GM12874 (cell line): ENCODE measurements around the gene CCL26.

Experiments used
- TF ChIP-seq, protein P1 (sequence below): IDR thresholded peaks from 2 replicates; pipeline ENCODE4 v1.5.1; 2011; ENCODE audit warnings: low read depth, mild to moderate bottlenecking, control low read depth, low read length, moderate library complexity; ENCODE audit not compliant: insufficient read depth

Gene CCL26

DNA sequence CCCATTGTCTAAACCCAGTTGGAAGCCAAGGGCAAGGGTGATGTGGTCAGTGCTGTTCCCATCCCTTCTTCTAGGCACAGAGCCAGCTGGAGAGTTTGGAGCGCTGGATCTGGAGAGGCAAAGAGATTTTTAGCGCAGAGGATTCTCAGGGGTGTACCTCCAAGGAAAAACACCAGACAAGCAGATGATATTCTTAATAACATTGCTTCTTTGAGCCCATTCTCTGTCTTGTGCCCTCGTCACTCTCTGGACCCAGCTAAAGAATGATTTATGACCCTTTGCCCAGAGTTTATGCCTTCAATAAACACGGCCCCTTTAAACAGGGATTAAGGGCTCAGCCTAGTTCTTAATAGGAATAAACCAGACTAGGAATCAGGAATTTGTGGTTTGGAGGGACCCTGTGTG is 28.6 kb downstream of the CCL26 start:
- TF ChIP-seq, protein P1, sequence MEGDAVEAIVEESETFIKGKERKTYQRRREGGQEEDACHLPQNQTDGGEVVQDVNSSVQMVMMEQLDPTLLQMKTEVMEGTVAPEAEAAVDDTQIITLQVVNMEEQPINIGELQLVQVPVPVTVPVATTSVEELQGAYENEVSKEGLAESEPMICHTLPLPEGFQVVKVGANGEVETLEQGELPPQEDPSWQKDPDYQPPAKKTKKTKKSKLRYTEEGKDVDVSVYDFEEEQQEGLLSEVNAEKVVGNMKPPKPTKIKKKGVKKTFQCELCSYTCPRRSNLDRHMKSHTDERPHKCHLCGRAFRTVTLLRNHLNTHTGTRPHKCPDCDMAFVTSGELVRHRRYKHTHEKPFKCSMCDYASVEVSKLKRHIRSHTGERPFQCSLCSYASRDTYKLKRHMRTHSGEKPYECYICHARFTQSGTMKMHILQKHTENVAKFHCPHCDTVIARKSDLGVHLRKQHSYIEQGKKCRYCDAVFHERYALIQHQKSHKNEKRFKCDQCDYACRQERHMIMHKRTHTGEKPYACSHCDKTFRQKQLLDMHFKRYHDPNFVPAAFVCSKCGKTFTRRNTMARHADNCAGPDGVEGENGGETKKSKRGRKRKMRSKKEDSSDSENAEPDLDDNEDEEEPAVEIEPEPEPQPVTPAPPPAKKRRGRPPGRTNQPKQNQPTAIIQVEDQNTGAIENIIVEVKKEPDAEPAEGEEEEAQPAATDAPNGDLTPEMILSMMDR: no peak

DNA sequence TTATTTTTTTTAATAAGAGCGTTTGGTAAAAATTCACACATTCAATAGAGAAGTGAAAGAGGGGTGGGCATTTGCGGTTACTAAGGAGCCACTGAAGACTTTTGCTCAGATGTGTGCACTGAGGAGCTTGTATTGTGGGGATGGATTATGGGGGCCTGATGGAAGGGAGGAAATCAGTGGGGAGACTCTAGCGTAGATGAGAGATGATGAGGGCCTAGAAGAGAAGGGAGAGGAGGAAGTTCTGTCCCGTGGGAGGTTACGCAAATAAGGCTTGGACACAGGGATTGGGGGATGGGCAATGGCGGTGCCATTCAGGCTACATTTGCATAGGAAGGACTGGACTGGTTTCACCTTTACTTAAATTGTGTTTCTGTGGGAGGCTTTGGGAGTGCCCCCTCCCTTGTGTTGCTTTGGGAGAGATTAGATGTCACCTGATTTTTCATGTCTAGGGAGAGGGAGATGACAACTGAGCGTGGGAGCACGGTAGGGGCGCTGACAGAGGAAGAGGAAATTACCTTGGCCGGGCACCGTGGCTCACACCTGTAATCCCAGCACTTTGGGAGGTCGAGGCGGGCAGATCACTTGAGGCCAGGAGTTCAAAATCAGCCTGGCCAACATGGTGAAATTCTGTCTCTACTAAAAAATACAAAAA is 31.0 kb downstream of the CCL26 start:
- TF ChIP-seq, protein P1: no peak

DNA sequence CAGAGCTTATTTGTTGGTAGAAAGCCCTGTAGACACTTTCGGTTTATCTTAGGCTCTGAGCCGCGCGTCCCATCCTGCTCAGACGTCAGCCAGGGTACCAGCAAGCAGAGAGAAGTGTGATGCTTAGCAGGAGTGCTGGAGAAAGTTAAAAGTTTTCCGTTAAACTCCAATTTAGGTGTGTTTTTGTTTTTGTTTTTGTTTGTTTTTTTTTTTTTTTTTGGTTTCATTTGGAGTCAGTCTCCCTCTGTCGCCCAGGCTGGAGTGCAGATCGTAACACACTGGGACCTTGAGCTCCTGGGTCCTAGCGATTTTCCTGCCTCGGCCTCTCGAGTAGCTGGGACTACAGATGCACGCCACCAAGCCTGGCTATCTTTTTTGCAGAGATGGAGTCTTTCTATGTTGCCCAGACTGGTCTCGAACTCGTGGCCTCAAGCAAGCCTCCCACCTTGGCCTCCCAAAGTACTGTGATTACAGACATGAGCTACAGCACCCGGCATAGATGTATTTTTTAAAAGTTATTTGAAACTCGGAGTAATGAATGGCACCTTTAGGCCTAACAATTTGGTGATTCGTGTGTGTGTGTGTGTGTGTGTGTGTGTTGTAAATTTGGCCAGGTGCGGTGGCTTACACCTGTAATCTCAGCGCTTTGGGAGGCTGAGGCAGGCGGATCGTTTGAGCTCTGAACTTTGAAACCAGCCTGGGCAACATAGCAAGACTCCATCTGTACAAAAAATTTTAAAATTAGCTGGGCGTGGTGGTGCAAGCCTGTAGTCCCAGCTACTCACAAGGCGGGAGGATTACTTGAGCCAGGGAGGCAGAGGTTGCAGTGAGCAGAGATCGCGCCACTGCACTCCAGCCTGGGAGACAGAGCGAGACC is 32.0 kb downstream of the CCL26 start:
- TF ChIP-seq, protein P1: no peak

DNA sequence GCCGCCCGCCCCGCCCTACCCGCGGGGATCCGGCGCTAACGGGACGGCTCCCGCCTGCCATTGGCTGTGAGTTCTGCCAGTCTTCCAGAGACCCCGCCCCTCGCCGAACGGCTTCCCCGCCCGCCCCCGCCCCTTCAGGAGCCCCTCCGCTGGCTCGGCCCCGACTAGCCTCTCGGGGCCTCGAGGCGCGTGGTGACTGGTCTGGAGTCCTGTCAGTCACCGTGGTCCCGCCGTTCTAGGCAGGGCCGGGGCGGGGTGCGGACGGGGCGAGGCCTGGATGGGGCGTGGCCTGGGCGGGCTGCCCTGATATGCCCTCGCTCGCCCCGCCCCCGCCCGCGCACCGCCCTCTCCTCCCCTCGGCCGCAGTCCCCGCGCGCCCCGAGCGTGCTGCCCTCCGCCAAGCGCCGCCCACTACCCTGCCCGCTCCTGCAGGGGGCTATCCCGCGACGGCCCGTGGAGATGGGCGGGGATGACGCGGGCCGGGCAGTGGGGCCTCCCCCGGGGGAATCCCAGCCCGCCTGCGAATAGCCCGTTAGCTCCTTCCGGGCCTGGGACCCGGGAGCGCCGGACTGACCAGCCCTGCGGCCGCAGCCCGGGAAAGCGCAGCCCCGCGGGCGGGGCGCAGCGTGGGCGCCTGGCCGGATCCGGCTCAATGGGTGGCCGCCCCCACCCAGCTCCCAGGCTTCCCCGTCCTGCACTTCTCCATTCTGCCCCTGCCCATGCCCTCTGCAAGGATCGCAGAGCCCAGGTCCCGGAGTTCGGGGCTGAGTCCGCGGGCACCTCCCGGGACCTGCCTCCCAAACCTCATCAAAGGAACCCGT is 32.8 kb downstream of the CCL26 start:
- TF ChIP-seq, protein P1: no peak

DNA sequence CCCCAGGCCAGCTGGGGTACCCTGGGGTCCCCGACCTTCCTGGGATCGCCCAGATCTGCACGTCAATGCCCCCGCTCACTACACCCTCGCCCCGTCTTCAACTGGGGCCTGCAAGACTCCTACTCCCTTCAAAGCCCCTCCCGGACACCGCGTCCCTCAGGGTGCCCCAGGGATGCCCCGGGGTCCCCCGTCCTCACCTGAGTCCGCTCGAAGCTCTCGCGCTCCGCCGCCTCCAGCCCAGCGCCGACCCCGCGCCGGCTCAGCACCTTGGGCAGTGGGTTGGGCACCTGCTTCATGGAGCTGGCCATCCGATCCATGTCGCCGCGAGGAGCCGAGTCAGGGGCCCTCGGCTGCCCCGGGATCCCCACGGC is 33.4 kb downstream of the CCL26 start, which contains the start of gene HIP1:
HIP1 (minus strand) TSS at position 338 of the 371 bp plus-strand sequence; CDS start at position 317, 21 bp downstream.
- TF ChIP-seq, protein P1: no peak

DNA sequence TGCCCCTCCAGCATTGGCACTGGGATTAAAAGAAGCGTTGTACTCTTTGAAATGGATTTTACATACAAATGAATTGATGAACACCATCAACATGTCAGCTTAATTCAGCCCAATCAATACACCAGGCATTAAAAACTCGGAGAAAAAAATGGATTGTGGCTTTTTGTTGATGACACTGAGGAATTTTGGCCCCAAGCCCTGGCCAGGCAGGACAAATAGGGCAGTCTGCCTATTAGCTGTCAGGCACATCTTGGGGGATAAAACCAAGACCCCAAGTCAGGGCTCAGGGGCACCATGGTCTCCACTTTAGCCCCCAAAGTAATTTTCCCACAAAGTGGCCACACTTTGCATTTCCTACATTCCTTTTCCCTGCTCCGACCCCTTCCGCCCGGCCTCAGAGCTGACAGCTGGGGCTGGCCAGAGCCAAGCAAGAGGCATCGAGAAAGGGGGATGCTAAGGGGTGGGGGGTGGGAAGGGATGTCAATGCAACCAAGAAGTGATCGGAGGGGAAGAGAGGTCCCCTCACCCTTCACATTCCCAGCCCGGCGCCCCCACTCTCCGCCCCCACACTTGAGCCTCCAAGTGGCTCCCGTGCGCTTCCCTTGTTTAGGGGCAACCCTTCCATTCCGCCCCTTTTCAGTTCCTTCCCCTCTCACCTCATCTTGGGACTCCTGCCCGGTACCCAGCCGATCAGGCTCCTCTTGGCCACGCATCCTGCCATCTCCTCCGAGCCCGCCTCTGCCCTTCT is 34.0 kb downstream of the CCL26 start:
- TF ChIP-seq, protein P1: no peak
